Tibial artery (tissue), 4 donors: ENCODE data around the gene MAML2.
A peak's percentile ranks its signal among the peaks of the same experiment; 100 is the strongest.

Source experiments
- DNase-seq, 2 donors: peaks; one replicate each; pipeline ENCODE4 v3.0.0-alpha.2; 2019
- H3K27ac ChIP-seq, 2 donors: fragments of 200-600 bp; sonication (generic) in 1 of 2; 1 replicate in 1 of 2; 2 replicates in 1 of 2; pipeline ENCODE4 v1.5.1; 2018 to 2019; ENCODE audit warnings: mild to moderate bottlenecking in 1 of 2
- H3K27me3 ChIP-seq, 2 donors: fragments of 200-600 bp; sonication (generic) in 1 of 2; one replicate each; pipeline versions ENCODE4 v1.5.1 to v1.6.0; 2016 to 2019
- H3K36me3 ChIP-seq, 3 donors: fragments of 200-600 bp; sonication (generic) in 2 of 3; one replicate each; pipeline ENCODE4 v1.5.1; 2016 to 2019; ENCODE audit warnings: mild to moderate bottlenecking in 2 of 3
- H3K4me1 ChIP-seq, 4 donors: fragments of 200-600 bp; sonication (generic) in 2 of 4; 1 replicate in 3 of 4; 2 replicates in 1 of 4; pipeline ENCODE4 v1.5.1; 2016 to 2019
- H3K4me3 ChIP-seq, 2 donors: fragments of 200-600 bp; sonication (generic) in 1 of 2; 1 replicate in 1 of 2; 2 replicates in 1 of 2; pipeline ENCODE4 v1.5.1; 2018 to 2019; ENCODE audit warnings: mild to moderate bottlenecking in 2 of 2
- H3K9me3 ChIP-seq, 3 donors: fragments of 200-600 bp; sonication (generic) in 1 of 3; one replicate each; pipeline ENCODE4 v1.5.1; 2016 to 2019
- intact Hi-C: fragments of 100-400 bp; cut with DNase I; formaldehyde crosslinking; loops from one replicate; pipeline ENCODE4 v1.15.0; 2023; ENCODE audit warnings: low total_unique reads
- TF ChIP-seq, protein P1 (sequence below), 2 experiments: fragments of 200-600 bp in 1 of 2; fragments of 450-650 bp in 1 of 2; IDR thresholded peaks; one replicate each; pipeline ENCODE4 v1.5.1; 2017 to 2019; ENCODE audit warnings: antibody characterized with exemption in 2 of 2, mild to moderate bottlenecking in 1 of 2, moderate library complexity in 1 of 2

Gene MAML2

DNA sequence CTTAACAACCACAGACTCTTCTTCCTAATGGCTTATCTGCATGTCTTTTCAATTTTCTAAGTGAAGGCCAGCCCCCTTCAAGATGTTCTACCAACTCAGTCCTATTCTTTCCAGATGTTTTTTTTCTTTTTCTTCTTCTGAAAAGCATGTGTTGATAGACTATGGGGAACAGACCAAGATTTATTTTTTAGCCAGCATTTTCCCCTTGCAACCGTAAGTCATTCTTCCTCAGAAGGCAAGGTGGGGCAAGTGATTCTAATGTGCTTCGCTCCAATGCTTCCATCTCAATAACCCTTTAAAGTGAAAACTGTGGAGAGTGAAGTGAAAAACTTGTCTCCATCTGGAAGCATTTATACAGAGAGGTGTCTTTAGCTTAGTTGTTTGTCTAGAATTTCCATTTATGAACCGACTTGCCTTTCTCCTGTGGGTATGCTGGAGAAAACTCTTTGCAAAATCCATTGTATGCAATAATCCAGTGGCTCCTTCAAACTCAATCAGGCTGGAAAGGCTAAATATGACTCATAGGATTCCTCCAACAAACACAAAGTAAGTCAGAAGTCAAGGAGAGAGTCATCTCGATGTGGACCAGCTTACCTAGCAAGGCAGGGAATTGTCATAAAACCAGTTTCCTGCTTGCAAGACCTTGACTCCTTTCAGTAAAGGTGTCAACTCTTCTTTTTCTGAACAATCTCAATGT lies 83.7 kb downstream of the MAML2 start:
- no peak for DNase-seq
- Histone ChIP-seq H3K4me1 (peaks cover 0 to 82% (median 48%) of the 10 kb centered on the region in 4 donors), H3K4me3 (no peak overlapping the region), H3K27ac (peak overlapping the region; percentile 42 to 47), H3K36me3 (no peaks in the 10 kb centered on the region), H3K27me3 (no peaks in the 10 kb centered on the region), H3K9me3 (no peaks in the 10 kb centered on the region)
- TF ChIP-seq, protein P1, sequence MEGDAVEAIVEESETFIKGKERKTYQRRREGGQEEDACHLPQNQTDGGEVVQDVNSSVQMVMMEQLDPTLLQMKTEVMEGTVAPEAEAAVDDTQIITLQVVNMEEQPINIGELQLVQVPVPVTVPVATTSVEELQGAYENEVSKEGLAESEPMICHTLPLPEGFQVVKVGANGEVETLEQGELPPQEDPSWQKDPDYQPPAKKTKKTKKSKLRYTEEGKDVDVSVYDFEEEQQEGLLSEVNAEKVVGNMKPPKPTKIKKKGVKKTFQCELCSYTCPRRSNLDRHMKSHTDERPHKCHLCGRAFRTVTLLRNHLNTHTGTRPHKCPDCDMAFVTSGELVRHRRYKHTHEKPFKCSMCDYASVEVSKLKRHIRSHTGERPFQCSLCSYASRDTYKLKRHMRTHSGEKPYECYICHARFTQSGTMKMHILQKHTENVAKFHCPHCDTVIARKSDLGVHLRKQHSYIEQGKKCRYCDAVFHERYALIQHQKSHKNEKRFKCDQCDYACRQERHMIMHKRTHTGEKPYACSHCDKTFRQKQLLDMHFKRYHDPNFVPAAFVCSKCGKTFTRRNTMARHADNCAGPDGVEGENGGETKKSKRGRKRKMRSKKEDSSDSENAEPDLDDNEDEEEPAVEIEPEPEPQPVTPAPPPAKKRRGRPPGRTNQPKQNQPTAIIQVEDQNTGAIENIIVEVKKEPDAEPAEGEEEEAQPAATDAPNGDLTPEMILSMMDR (IDR thresholded peaks at IDR 0.05): no peak
- intact Hi-C loops: no loop called here

DNA sequence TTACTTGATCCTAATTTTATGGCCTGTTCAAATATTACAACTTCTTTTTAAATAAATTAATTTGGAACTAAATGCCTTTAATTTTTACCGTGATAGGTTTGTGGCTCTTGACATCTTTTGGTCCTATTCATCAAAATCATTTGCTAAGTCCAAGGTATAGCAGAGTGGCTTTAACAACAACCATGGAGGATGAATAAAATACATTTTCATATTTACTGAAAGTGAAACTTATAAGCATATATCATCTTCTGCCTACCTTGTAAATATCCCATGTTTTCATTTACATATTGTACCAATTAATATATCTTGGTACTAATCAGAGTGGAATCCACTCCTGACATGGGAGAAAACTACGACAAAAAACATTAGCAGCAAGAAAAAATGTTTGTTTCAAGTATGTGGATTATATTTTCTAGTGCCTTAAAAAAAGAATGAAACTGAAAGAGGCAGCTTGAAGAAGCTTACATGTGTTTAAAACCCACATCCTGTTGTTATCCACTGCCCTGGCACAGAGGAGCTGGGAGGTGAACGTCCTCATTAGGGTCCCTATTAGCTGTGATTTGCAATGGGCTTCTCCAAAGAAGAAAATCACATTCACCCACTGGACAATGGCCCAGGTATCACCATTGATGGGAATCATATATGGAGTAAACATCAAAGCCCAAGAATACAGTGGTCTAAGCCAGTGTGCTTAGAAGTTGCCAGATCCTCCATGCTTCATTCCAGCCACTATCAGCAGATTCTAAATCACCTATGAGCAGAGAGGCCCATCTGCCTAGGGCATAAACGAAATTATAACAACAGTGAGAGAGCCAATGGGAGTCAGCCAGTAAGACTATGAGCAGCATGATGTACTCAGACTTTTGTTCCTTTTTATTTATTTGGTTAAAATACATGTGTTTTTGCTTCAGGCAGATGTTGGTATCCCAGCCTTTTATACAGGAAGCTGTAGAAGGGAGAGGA lies 84.7 kb downstream of the MAML2 start:
- Histone ChIP-seq H3K36me3 (no peaks in the 10 kb centered on the region), H3K9me3 (no peaks in the 10 kb centered on the region), H3K4me3 (no peak overlapping the region), H3K4me1 (peaks cover 0 to 82% (median 38%) of the 10 kb centered on the region in 4 donors), H3K27me3 (no peaks in the 10 kb centered on the region), H3K27ac (peak overlapping the region; percentile 42 to 47)
- intact Hi-C loops: no loop called here
- TF ChIP-seq, protein P1 (IDR thresholded peaks at IDR 0.05): no peak
- no peak for DNase-seq

DNA sequence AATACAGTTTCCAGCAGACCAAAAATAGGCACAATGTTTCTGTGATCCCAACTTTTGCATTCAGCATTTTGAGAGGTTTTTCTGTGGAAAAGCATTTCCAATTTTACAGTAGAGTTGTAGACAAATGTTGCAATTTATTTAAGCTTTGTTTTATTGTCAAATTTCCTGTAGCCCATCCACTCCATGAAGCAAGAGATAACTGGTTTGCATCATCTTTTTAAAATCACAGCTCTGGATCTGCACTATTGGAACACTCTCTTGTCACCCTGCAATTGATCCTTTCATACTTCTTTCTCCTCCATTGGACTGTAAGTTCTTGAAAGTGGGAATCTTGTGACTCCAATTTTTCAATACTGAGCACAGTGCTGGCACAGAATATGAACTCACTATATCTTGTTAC lies 86.0 kb downstream of the MAML2 start:
- Histone ChIP-seq H3K36me3 (no peaks in the 10 kb centered on the region), H3K4me1 (peaks cover 0 to 75% (median 32%) of the 10 kb centered on the region in 4 donors), H3K4me3 (no peak overlapping the region), H3K9me3 (no peaks in the 10 kb centered on the region), H3K27ac (no peak overlapping the region), H3K27me3 (no peaks in the 10 kb centered on the region)
- TF ChIP-seq, protein P1 (IDR thresholded peaks at IDR 0.05): no peak
- intact Hi-C loops: no loop called here
- DNase-seq: no peak

DNA sequence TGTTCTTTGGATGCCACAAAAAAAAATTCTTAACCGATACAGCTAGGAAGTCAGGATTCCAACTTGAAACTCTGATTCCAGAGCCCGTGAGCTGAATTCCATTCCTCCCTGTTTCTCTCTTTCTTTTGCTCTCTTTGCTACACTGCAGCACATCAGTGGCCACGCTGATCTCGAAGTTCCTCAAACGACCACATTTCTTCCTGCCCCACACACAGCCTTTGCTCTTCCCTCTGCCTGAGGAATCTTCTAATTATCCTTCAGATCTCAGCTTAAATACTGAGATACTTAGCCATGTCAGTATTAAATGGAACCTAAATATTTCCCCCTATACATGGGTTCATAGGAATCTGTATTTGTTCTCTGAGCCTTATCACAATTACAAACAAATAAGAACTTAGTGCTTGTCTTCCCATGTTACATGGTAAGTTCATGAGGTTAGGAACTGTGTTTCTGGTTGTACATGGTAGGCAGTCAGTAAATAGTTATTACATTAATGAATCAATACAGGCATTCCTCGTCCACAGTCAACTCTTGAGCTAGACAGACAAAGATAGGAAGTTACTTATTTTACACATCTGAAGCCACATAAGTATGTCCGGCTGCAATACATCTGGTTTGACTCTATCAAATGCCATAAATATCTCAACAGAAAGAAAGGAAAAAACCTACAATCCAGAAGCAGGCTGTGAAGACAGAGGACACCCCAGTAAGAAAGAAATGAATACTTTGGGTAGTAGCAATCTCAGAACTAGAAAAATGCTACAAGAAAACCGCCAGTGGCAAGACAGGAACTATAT lies 86.6 kb downstream of the MAML2 start:
- H3K27ac ChIP-seq: no peak overlapping the region
- intact Hi-C loops: no loop called here
- no peak for DNase-seq

DNA sequence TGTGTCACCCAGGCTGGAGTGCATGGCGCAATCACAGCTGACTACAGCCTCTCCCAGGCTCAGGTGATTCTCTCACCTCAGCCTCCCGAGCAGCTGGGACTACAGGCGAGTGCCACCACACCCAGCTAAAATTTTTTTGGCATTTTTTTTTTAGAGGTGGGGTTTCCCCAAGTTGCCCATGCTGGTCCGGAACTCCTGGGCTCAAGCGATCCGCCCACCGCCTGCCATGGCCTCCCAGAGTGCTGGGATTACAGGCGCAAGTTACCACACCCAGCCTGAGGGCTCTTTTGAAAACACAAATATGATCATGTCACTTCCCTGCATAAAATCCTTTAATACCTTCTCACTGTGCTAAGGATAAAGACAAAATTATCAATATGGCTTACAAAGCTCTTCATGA lies 88.1 kb downstream of the MAML2 start:
- Histone ChIP-seq H3K9me3 (no peaks in the 10 kb centered on the region), H3K36me3 (no peaks in the 10 kb centered on the region), H3K27ac (peak overlapping the region; percentile 31 to 53), H3K27me3 (no peaks in the 10 kb centered on the region), H3K4me3 (no peak overlapping the region), H3K4me1 (peaks cover 0 to 69% (median 26%) of the 10 kb centered on the region in 4 donors)
- intact Hi-C loops: no loop called here
- DNase-seq: no peak
- TF ChIP-seq, protein P1 (IDR thresholded peaks at IDR 0.05): no peak

More for the DNA sequence above, 86.6 kb downstream of the MAML2 start:
- peaks cover 0 to 75% (median 32%) of the 10 kb centered on the region in 4 donors for H3K4me1 ChIP-seq
- H3K9me3 ChIP-seq: no peaks in the 10 kb centered on the region
- H3K27me3 ChIP-seq: no peaks in the 10 kb centered on the region
- TF ChIP-seq, protein P1 (IDR thresholded peaks at IDR 0.05): no peak
- H3K36me3 ChIP-seq: no peaks in the 10 kb centered on the region
- no peak overlapping the region for H3K4me3 ChIP-seq
